Activated CD4-positive, CD25-positive, alpha-beta regulatory T cell treated with anti-CD3 and anti-CD28 coated beads, Interleukin-2, amount 50 U/mL, for 72 hours (primary cell): ENCODE measurements around the gene MYRIP.
"Not testable (repeated sequence)": the region's sequence is repeated elsewhere in the genome, so short reads cannot be mapped to it uniquely, and the experiment has no call there.

ENCODE experiments used
- DNase-seq: peaks from one replicate; pipeline ENCODE4 v3.0.0; 2021

Gene MYRIP

GRCh38 chr3:39808467-39809180 lies 785 bp upstream of the MYRIP start:
- no peak for DNase-seq

DNA sequence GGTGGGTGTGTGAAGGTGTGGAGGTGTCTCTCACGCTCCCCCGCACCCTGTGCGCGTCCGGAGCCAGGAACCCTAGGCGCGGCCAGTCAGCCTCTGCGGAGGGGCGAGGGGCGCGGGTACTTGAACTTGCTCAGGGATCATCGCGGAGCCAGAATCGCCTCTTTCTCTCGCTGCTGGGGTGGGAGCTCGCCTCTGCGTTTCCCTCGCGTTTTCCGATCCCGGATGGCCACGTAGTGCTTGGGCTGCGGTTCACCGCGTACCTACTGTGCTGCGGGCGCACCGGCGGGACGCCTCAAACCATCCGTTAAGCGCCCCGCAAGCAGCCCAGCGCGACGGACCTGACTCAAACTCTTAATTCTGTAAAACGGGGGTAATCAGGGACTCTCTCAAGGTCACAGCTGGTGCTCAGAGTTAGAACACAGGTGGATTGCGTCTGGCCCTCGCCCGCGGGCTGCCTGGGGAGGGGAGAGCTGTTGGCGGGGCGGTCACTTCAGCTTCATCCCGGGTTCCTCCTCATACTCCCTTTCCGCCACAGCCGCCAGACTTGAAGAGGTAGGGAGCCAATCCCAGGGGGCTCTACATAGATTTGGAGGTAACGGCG lies 686 bp downstream of the MYRIP start:
- no peak for DNase-seq

DNA sequence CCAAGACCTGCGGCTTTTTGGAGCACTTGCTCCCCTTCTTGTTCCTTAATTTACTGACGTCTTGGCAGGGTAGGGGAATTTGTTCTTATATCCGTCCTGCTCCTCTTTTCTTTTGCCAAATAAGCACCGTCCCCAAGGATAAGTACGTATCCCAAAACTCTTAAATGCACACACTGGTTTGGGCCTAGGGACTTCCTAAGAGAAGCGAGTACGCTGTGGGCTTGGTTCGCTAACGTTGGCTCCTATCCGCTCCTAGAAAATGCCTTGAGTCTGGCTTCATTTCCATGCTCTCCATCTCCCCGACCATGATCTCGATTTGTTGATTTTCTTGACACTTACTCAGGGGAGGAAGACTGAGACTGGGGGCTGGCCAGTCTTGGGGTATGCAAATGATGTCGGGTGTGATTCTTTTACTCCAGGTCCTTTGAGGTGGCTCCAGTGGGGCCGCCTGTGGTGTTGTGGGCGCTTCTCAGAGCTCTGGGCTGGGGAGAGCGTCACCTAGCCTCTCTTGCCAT lies 1.3 kb downstream of the MYRIP start:
- DNase-seq = no peak

GRCh38 chr3:39811561-39811960 lies 2.2 kb downstream of the MYRIP start:
- DNase-seq = no peak

DNA sequence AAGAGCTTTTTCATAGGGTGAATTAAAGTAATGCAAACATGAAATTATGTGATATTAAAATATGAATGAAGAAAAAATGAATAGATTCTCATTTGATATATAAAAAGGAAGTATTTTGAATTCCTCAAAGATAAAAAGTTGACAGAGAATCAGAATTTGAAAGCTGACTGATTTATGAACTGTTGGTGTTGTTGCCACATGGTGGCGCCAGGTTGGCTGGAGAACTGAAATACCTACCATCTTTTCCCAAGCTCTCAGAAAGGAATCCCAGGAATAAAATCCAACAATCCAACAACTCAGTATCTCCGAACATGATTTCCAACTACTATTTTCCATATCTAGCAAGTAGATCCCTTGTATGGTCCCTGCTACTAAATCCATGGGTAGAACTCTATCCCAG lies 3.1 kb downstream of the MYRIP start:
- DNase-seq = no peak

DNA sequence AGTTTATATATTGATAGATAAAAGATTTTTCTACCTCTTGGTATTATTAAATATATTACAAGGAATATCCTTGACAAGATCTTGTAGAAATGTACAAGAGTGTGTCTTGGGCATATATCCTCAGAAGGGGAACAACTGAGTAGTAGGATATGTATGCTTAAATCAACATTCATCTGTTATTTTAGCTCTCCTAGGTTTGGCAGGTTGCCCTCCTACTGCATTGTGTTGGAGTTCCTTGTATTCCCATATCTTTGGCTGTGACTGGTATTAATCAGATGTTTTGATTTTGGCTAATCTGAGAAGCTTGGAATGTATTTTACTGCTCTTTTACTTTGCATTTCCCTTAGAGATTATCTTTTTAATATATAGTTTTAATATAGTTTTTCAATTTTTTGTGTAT lies 4.6 kb downstream of the MYRIP start:
- no peak for DNase-seq

DNA sequence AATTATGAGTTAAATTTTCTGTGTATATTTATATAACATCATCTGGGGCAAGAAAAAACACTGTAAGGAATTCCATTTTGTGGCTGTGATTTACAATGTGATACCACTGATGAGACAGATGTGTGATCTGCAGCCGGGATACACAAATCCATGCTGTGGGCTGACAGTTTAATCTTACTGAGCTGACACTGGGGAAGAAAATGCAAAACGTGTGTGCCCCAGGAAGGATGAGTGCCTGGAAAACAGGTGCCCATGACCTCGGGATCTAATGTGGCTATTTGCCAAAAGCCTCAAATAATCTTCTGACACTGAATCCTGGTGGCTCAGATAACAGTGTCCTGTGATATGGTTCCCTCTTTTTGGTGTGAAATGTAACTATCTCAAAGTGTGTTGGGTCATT lies 10.5 kb downstream of the MYRIP start:
- DNase-seq = no peak

- DNase-seq = not testable (repeated sequence)
These were observed 24.4 kb downstream of the MYRIP start for GRCh38 chr3:39833764-39834163.

DNA sequence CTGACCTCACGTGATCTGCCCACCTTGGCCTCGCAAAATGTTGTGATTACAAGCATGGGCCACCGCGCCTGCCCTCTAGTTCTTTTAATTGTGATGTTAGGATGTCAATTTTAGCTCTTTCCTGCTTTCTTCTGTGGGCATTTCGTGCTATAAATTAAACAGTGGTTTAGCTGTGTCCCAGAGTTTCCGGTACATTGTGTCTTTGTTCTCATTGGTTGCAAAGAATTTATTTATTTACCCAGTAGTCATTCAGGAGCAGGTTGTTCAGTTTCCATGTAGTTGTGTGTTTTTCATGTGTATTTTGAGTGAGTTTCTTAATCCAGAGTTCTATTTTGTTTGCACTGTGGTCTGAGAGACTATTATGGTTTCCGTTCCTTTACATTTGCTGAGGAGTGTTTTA lies 30.1 kb downstream of the MYRIP start:
- DNase-seq = no peak

DNA sequence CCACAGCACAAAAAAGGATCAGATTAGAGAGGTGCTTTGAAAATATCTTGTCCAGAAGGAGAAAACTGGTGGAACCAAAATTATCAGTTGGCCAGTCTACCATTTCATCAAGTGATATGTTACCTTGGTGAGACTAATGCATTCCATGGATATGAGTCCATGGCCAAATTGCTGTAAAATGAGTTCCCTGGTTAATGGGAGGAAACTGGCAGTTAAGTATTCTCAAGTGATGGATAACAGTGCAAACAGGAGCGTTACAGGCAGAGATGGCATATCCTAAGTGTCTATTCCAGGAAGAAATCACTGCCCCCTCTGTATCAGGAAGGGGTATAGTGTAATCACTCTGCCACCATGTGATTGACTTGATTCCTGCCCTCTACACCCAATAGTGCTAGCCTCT lies 34.0 kb downstream of the MYRIP start:
- DNase-seq = no peak

DNA sequence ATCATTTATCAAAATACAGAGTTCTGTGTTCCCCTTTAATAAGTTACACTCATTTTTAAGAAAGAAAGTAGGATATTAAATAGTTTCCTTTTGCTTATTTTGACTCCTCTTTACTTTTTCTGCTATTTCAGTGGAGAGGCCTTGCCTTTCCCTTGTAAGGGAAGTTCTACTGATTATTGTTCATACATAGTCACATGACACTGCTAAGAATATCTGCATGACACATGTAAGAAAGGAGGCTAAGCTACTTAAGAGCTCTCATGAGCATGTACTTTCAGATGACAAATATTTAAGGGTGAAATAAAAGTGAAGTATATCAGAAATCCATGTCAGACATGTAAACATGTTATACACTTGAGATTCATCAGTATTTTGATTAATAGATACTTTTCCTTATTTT lies 39.0 kb downstream of the MYRIP start:
- DNase-seq = no peak

DNA sequence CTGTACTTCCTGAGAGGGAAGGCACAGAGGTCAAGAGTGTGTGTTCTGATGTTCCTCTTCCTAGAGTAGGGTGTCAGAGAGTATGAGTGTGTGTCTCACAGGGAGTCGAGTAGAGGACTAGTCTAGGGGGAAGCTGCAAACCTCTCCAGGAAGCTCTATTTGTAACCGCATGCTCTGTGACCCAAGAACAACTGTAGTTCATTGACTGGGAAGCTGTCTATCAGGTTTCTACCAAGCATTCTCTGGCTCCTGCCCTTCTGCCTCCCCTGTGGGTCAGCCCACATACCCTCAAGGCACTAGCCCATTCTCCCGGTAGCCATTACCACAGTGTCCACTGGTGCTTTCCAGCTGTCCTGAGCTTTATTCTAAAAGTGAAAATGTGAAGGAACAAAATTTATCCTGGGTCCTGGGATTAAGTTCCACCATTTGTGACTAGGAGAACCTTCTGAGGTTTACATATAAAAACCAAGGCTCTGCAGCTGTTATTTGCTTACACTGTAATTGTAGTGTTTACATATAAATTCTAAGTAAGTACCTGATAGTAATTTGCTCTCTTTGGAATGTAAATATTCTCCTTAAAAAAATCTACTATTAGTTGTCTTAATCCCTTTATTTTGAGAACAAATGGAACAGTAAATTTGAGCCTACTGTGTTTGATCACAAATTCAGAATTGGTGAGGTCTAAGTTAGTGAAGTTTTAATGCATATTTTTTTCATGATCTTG lies 40.7 kb downstream of the MYRIP start:
- no peak for DNase-seq

DNA sequence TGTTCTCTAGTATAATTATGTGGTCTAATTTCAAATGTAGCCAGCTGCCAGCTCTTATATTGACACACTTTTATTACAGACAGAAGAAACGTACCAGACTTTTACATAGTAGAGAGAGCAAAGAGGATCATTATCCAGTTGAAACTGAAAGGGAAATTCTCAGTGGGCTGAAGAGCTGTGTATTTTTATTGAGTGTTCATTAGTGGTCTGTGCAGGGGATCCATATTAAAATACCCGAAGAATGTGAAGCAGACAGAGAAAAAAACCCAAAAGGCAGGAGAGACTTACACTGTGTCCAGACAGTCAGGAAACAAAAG lies 41.3 kb downstream of the MYRIP start:
- DNase-seq = no peak

GRCh38 chr3:39855517-39855916 lies 46.1 kb downstream of the MYRIP start:
- DNase-seq = no peak

DNA sequence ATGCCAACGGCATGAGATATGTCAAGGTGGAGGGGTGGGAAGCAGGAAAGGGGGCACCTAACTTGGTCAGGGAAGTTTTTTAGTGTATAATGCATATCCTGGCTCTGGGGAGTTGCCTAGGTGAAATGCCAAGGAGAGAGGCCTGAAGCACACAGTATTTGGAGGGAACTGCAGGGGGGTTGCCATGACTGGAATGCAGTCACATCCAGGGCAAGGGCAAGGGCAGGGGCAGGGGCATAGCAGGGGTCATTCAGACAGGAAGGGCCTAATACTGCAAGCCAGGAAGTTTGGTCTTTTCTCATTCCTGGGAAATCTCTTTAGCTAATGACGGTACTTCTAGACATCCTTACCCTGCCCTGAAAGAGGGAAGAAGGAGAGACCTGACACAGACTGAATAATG lies 60.5 kb downstream of the MYRIP start:
- no peak for DNase-seq

GRCh38 chr3:39870706-39871105 lies 61.3 kb downstream of the MYRIP start:
- no peak for DNase-seq

DNA sequence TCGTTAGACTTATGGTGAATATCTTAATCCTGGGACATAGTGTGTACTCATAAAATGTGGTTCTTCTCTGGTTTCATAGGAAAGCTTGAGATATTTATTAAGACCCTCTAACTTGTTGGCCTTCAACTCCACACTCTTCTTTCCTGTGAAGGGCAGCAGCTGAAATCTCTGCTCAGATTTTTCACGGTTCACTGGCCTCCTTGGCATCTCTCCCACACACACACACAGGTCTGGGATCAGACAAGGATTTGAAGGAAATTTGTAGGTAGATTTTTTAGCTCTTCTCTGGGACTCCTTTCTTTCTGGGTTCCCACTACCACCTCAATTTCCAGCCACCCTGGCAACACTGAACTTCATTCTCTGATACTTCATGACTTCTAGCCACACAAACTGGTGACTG lies 70.2 kb downstream of the MYRIP start:
- DNase-seq = no peak

GRCh38 chr3:39882111-39882510 lies 72.7 kb downstream of the MYRIP start:
- no peak for DNase-seq

- no peak for DNase-seq
These were observed 82.7 kb downstream of the MYRIP start for GRCh38 chr3:39892068-39892467.

- no peak for DNase-seq
These were observed 86.8 kb downstream of the MYRIP start for GRCh38 chr3:39896184-39896583.

- DNase-seq = no peak
These were observed 91.1 kb downstream of the MYRIP start for GRCh38 chr3:39900462-39901002.

GRCh38 chr3:39903253-39903652 lies 93.8 kb downstream of the MYRIP start:
- DNase-seq = no peak

DNA sequence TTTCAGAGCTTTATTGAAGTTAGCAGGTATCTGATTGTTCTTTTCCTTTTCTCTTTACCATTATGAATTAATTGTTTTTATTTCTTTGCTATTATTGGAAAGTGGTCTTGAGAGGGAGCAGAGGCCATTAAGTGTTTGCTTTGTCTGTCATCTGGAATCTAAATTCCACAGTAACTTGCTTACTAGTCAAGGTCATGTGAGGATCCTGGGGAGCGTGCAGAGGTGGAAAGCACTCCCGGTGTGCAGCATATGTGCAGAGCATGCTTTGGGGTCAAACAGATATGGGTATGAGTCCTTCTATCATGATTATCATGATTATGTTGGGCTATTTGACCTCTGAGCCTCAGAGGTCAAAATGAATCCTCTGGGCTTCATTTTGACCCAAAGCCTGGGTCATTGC lies 96.4 kb downstream of the MYRIP start:
- no peak for DNase-seq

- DNase-seq = no peak
These were observed 98.6 kb downstream of the MYRIP start for GRCh38 chr3:39907981-39908380.
